ENCODE results near the gene TNN. TPM values are rescaled to one million over a fixed set of nuclear protein-coding genes. Genes with fewer than 3 reads are reported as not detected.

Gene TNN
- polyA plus RNA-seq, 1 experiment = not detected

DNA sequence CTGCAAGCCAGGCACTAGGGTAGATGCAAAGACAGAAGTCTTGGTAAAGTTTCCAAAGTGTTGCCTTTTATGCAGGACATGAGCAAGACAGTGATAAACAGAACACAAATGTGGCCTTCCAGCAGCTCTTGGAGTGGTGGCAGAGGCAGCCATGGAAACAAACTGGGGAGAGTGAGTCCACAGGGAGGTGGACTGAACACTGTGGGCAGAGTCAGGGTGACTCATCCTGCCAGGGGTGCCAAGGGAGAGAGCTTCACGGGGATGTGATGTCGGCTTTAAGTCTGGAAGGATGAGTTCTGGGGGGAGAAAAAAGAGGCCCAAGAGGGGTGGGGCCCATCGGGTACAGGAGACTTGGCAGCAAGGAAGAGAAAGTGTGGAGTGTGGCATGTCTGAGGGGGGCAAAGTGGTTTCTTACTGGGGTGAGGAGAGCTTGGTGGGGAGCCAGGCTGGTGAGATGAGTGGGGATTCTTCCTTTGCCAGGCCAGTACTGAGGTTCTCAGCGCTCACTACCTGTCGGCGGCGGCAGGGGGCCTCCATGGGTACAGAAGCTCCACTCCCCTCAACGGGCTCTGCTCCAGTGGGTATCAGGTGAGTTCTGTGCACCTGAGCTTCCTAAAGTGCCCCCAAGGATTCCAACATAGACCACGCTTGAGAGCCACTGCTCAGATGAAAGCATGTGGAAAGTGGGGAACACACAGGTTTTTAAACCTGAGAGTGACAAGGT is 83.1 kb downstream of the TNN start:
- Histone ChIP-seq H3K4me3 (ENCODE audit: low read depth, low read length) (no peak overlapping the region), H3K36me3 (ENCODE audit: control insufficient read depth, insufficient read depth, low read length) (no peaks in the 10 kb centered on the region), H3K27me3 (ENCODE audit: control insufficient read depth, insufficient read depth, low read length) (no peaks in the 10 kb centered on the region; the same call in none of the 2 replicates)
- no peak for TF ChIP-seq CTCF (IDR thresholded peaks at IDR 0.05; ENCODE audit: insufficient read depth, low read depth, low read length)
- DNase-seq (ENCODE audit: low read depth) = no peak
- CTCF ChIA-PET = interaction anchor here (0.9 to 5.2 kb wide), 22 partner anchors 8 to 1693 kb away, joined by 3 to 126 read pairs (median 5); no protein-coding TSS in a partner anchor
- POLR2A ChIA-PET = interaction anchor here (0.6 kb wide), 1 partner anchor 125 kb away, joined by 13 read pairs; no protein-coding TSS in a partner anchor

GRCh38 chr1:175152006-175152652 is 84.5 kb downstream of the TNN start:
- no peaks in the 10 kb centered on the region; the same call in none of the 2 replicates for H3K27me3 ChIP-seq (ENCODE audit: control insufficient read depth, insufficient read depth, low read length)
- peak; percentile 85 for TF ChIP-seq CTCF (IDR thresholded peaks at IDR 0.05; ENCODE audit: insufficient read depth, low read depth, low read length)
- CTCF ChIA-PET = interaction anchor here (0.6 to 5.2 kb wide), 41 partner anchors 10 to 1692 kb away, joined by 3 to 126 read pairs (median 4); partner anchors contain the start of gene CACYBP
- POLR2A ChIA-PET = no interaction called here
- no peaks in the 10 kb centered on the region for H3K36me3 ChIP-seq (ENCODE audit: control insufficient read depth, insufficient read depth, low read length)
- no peak for DNase-seq (ENCODE audit: low read depth)
- H3K4me3 ChIP-seq (ENCODE audit: low read depth, low read length) = no peak overlapping the region

GRCh38 chr1:175154629-175155472 is 87.2 kb downstream of the TNN start:
- CTCF ChIA-PET = interaction anchor here (0.6 to 3.9 kb wide), 42 partner anchors 9 to 199 kb away, joined by 3 to 108 read pairs (median 4); no protein-coding TSS in a partner anchor
- Histone ChIP-seq H3K36me3 (ENCODE audit: control insufficient read depth, insufficient read depth, low read length) (no peaks in the 10 kb centered on the region), H3K27me3 (ENCODE audit: control insufficient read depth, insufficient read depth, low read length) (no peaks in the 10 kb centered on the region; the same call in none of the 2 replicates), H3K4me3 (ENCODE audit: low read depth, low read length) (no peak overlapping the region)
- peak; percentile 91 for TF ChIP-seq CTCF (IDR thresholded peaks at IDR 0.05; ENCODE audit: insufficient read depth, low read depth, low read length)
- POLR2A ChIA-PET = no interaction called here
- DNase-seq (ENCODE audit: low read depth) = no peak

DNA sequence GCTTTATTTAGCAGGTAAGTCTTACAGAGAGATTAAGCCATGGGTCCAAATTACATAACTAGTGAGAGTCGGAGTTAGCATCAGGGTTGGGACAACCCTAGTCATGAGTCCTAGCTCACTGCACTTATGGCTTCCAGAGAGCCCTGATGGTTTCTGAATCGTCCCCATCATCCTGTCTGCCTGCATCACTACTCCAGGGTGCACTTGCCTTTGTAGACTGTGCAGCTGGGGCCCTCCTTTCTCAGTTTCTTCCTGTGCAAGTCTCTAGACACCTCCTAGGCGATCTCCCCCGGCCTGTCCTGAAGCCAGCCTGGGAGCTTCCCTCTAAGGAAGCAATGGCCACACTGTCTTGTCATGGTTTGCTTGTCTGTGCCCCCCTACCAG is 87.8 kb downstream of the TNN start:
- no peaks in the 10 kb centered on the region for H3K36me3 ChIP-seq (ENCODE audit: control insufficient read depth, insufficient read depth, low read length)
- CTCF ChIA-PET = interaction anchor here (0.6 to 3.9 kb wide), 33 partner anchors 8 to 195 kb away, joined by 3 to 108 read pairs (median 5); no protein-coding TSS in a partner anchor
- H3K27me3 ChIP-seq (ENCODE audit: control insufficient read depth, insufficient read depth, low read length) = no peaks in the 10 kb centered on the region; the same call in none of the 2 replicates
- TF ChIP-seq CTCF (IDR thresholded peaks at IDR 0.05; ENCODE audit: insufficient read depth, low read depth, low read length) = no peak
- DNase-seq (ENCODE audit: low read depth) = no peak
- no peak overlapping the region for H3K4me3 ChIP-seq (ENCODE audit: low read depth, low read length)
- POLR2A ChIA-PET = no interaction called here
